GM19463 (cell line): ENCODE data around the gene COMT.

Source experiments
- ATAC-seq: cut with Tn5 transposase; IDR thresholded peaks from one replicate; pipeline ENCODE4 v1.9.1; 2021; ENCODE audit warnings: mild to moderate bottlenecking, moderate library complexity; ENCODE audit not compliant: unreplicated experiment

Gene COMT

GRCh38 chr22:19992481-19992911, 50.9 kb downstream of the COMT start:
- no peak for ATAC-seq

- ATAC-seq: no peak
These were observed 51.4 kb downstream of the COMT start for GRCh38 chr22:19992921-19993355.

- no peak for ATAC-seq
These were observed 52.4 kb downstream of the COMT start for GRCh38 chr22:19993926-19994325.

GRCh38 chr22:19994851-19995610, 53.5 kb downstream of the COMT start:
- no peak for ATAC-seq

GRCh38 chr22:19995611-19996339, 54.2 kb downstream of the COMT start:
- no peak for ATAC-seq

GRCh38 chr22:19996694-19997384, 55.3 kb downstream of the COMT start:
- ATAC-seq: no peak

GRCh38 chr22:19997561-19998231, 56.1 kb downstream of the COMT start:
- ATAC-seq: no peak

- ATAC-seq: no peak
These were observed 56.8 kb downstream of the COMT start for GRCh38 chr22:19998232-19998951.

- no peak for ATAC-seq
These were observed 57.6 kb downstream of the COMT start for GRCh38 chr22:19998991-19999820.

GRCh38 chr22:20000246-20001081, 58.9 kb downstream of the COMT start:
- no peak for ATAC-seq

- ATAC-seq: no peak
These were observed 59.6 kb downstream of the COMT start for GRCh38 chr22:20001082-20001638.

GRCh38 chr22:20002128-20002527, 60.6 kb downstream of the COMT start:
- ATAC-seq: no peak

- ATAC-seq: no peak
These were observed 61.1 kb downstream of the COMT start for GRCh38 chr22:20002636-20003035.

GRCh38 chr22:20003304-20003703, 61.7 kb downstream of the COMT start:
- no peak for ATAC-seq

GRCh38 chr22:20004464-20004863, 62.9 kb downstream of the COMT start:
- ATAC-seq: no peak

- ATAC-seq: no peak
These were observed 66.8 kb downstream of the COMT start for GRCh38 chr22:20008221-20008995.

GRCh38 chr22:20009018-20009491, 67.5 kb downstream of the COMT start:
- no peak for ATAC-seq
